HL-60 (cell line): ENCODE results near the gene LRRC43.

Experiments used
- DNase-seq, 2 experiments: peaks; one replicate each; pipeline ENCODE4 v3.0.0-alpha.2; 2010 to 2020; ENCODE audit warnings: low read depth in 1 of 2, low spot score in 1 of 2
- H3K27ac ChIP-seq: fragments of 250-450 bp; sonication (Bioruptor Pico); replicated peaks from 2 replicates; pipeline ENCODE4 v1.5.1; 2020; ENCODE audit warnings: mild to moderate bottlenecking, moderate library complexity
- H3K27me3 ChIP-seq: fragments of 250-450 bp; sonication (Bioruptor Pico); 2 replicates; pipeline ENCODE4 v1.5.1; 2021; ENCODE audit warnings: mild to moderate bottlenecking, moderate library complexity; ENCODE audit not compliant: insufficient read depth, poor library complexity, severe bottlenecking
- H3K4me3 ChIP-seq: replicated peaks from 2 replicates; pipeline ENCODE4 v1.5.1; 2011; ENCODE audit warnings: mild to moderate bottlenecking, control low read depth, low read length; ENCODE audit not compliant: insufficient read depth
- CTCF ChIP-seq: IDR thresholded peaks from one replicate; pipeline ENCODE4 v1.5.1; 2011; ENCODE audit warnings: low read length, control low read depth, inconsistent platforms; ENCODE audit not compliant: insufficient read depth
- GABPA ChIP-seq: IDR thresholded peaks from 2 replicates; pipeline ENCODE4 v1.6.1; 2012; ENCODE audit warnings: low read depth
- POLR2AphosphoS5 ChIP-seq: IDR thresholded peaks from 2 replicates; pipeline ENCODE4 v1.6.1; 2012; ENCODE audit warnings: low read depth
- REST ChIP-seq: IDR thresholded peaks from 2 replicates; pipeline ENCODE4 v1.6.1; 2012; ENCODE audit warnings: low read depth; ENCODE audit not compliant: insufficient replicate concordance
- SPI1 ChIP-seq: IDR thresholded peaks from 2 replicates; pipeline ENCODE4 v1.6.1; 2012; ENCODE audit warnings: low read depth, mild to moderate bottlenecking, borderline replicate concordance

The LRRC43 gene

GRCh38 chr12:122183588-122183940 is 641 bp downstream of the LRRC43 start:
- Histone ChIP-seq H3K27ac (no peak overlapping the region), H3K4me3 (peak overlapping the region; percentile 66), H3K27me3 (no peaks in the 10 kb centered on the region)
- DNase-seq = no peak
- TF ChIP-seq CTCF (no peak), REST (no peak)

GRCh38 chr12:122184517-122184916 is 1.6 kb downstream of the LRRC43 start:
- peak in 1 of 2 experiments; percentile 43 for DNase-seq
- TF ChIP-seq SPI1 = no peak
- no peak for TF ChIP-seq REST
- no peak for TF ChIP-seq CTCF
- no peak for TF ChIP-seq POLR2AphosphoS5
- TF ChIP-seq GABPA = no peak
- Histone ChIP-seq H3K27ac (no peak overlapping the region), H3K27me3 (no peaks in the 10 kb centered on the region), H3K4me3 (no peak overlapping the region)

- no peak for TF ChIP-seq REST
- TF ChIP-seq GABPA = no peak
- no peak for TF ChIP-seq POLR2AphosphoS5
- TF ChIP-seq SPI1 = no peak
- no peak for TF ChIP-seq CTCF
- no peak for DNase-seq
- Histone ChIP-seq H3K27me3 (no peaks in the 10 kb centered on the region), H3K27ac (no peak overlapping the region), H3K4me3 (no peak overlapping the region)
Observed at GRCh38 chr12:122185079-122185478, 2.2 kb downstream of the LRRC43 start.
